ENCODE measurements around the gene CFAP97D1. TPM values are rescaled to one million over a fixed set of nuclear protein-coding genes. Genes with fewer than 3 reads are reported as not detected.

CFAP97D1 gene
- total RNA-seq, 3 donors from 2014 or later, result not detected

- DNase-seq (no peak), ATAC-seq (no peak)
- Histone ChIP-seq H3K9me3 (no peaks in the 10 kb centered on the region), H3K36me3 (ENCODE audit: low read depth) (no peaks in the 10 kb centered on the region), H3K4me1 (ENCODE audit: low read depth) (no peaks in the 10 kb centered on the region), H3K4me3 (no peak overlapping the region)
- TF ChIP-seq CTCF (IDR thresholded peaks at IDR 0.05), result no peak
- intact Hi-C loops (cut with DNase I, micrococcal nuclease), result no loop called here
Measured at GRCh38 chr17:43814714-43815113, 34.5 kb downstream of the CFAP97D1 start.

- H3K4me1 ChIP-seq (ENCODE audit: low read depth), result no peaks in the 10 kb centered on the region
- intact Hi-C loops (cut with DNase I, micrococcal nuclease), result no loop called here
- no peaks in the 10 kb centered on the region for H3K36me3 ChIP-seq (ENCODE audit: low read depth)
- ATAC-seq (no peak), DNase-seq (no peak)
- TF ChIP-seq CTCF (IDR thresholded peaks at IDR 0.05), result no peak
- H3K4me3 ChIP-seq, result no peak overlapping the region
- H3K9me3 ChIP-seq, result no peaks in the 10 kb centered on the region
Measured at GRCh38 chr17:43816336-43817320, 36.4 kb downstream of the CFAP97D1 start.

- intact Hi-C loops (cut with DNase I, micrococcal nuclease), result no loop called here
- no peaks in the 10 kb centered on the region for H3K9me3 ChIP-seq
- no peaks in the 10 kb centered on the region for H3K36me3 ChIP-seq (ENCODE audit: low read depth)
- no peak overlapping the region for H3K4me3 ChIP-seq
- no peak for TF ChIP-seq CTCF (IDR thresholded peaks at IDR 0.05)
- no peaks in the 10 kb centered on the region for H3K4me1 ChIP-seq (ENCODE audit: low read depth)
- ATAC-seq (no peak), DNase-seq (no peak)
Measured at GRCh38 chr17:43817826-43818225, 37.6 kb downstream of the CFAP97D1 start.

GRCh38 chr17:43818966-43819365 lies 38.7 kb downstream of the CFAP97D1 start:
- Histone ChIP-seq H3K4me1 (ENCODE audit: low read depth) (no peaks in the 10 kb centered on the region), H3K4me3 (no peak overlapping the region), H3K36me3 (ENCODE audit: low read depth) (no peaks in the 10 kb centered on the region), H3K9me3 (no peaks in the 10 kb centered on the region)
- DNase-seq (no peak), ATAC-seq (no peak)
- no peak for TF ChIP-seq CTCF (IDR thresholded peaks at IDR 0.05)
- intact Hi-C loops (cut with DNase I, micrococcal nuclease), result no loop called here

GRCh38 chr17:43820759-43821158 lies 40.5 kb downstream of the CFAP97D1 start:
- TF ChIP-seq CTCF (IDR thresholded peaks at IDR 0.05), result no peak
- no peak for ATAC-seq
- Histone ChIP-seq H3K4me3 (no peak overlapping the region), H3K9me3 (no peaks in the 10 kb centered on the region), H3K36me3 (ENCODE audit: low read depth) (no peaks in the 10 kb centered on the region), H3K4me1 (ENCODE audit: low read depth) (no peaks in the 10 kb centered on the region)
- intact Hi-C loops (cut with DNase I, micrococcal nuclease), result no loop called here
- no peak for DNase-seq

Measured in mucosa of descending colon (tissue), 3 donors.